WERI-Rb-1 (cell line): ENCODE results near the gene SLC30A1.

ENCODE experiments used
- DNase-seq: peaks from one replicate; pipeline ENCODE4 v3.0.0-alpha.2; 2020
- H3K27ac ChIP-seq: fragments of 250-450 bp; sonication (Bioruptor Pico); 2 replicates; pipeline ENCODE4 v1.5.1; 2020; ENCODE audit warnings: mild to moderate bottlenecking, moderate library complexity
- H3K27me3 ChIP-seq: fragments of 250-450 bp; sonication (Bioruptor Pico); 2 replicates; pipeline ENCODE4 v1.5.1; 2021; ENCODE audit warnings: mild to moderate bottlenecking, low read depth, moderate library complexity; ENCODE audit not compliant: insufficient read depth, severe bottlenecking
- H3K36me3 ChIP-seq: fragments of 250-450 bp; sonication (Bioruptor Pico); 2 replicates; pipeline ENCODE4 v1.5.1; 2020; ENCODE audit warnings: mild to moderate bottlenecking, moderate library complexity
- H3K4me3 ChIP-seq: 2 replicates; pipeline ENCODE4 v1.5.1; 2011; ENCODE audit warnings: low read depth, mild to moderate bottlenecking, control low read depth, low read length
- H3K9me3 ChIP-seq: fragments of 250-450 bp; sonication (Bioruptor Pico); 2 replicates; pipeline ENCODE4 v1.5.1; 2021; ENCODE audit warnings: mild to moderate bottlenecking, moderate library complexity; ENCODE audit not compliant: severe bottlenecking
- TF ChIP-seq, protein P1 (sequence below): IDR thresholded peaks from 2 replicates; pipeline ENCODE4 v1.5.1; 2011; ENCODE audit warnings: low read depth, mild to moderate bottlenecking, control low read depth, inconsistent platforms, low read length

The SLC30A1 gene

DNA sequence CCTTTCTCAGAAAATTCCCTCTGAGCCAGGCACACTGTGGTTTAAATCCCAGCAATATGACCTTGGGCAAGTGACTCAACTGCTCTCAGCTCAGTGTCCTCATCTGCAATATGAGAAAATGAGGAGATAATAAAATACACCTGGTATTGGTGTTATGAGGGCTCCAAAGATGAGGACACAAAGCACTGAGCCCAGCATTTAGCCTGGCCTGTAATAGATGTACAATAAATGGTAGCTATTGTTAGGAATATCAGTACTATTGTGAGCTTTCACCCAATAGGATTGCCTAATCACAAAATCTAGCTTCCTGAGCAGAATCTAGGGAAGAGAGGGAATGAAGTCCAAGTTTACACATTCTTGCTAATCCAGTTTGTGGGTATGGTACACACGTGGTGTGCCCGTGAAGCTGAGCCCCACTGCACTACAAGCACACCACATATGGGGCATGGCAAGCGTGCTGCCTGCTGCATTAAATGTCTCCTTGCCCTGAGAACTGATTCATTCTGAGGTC, 24.3 kb upstream of the SLC30A1 start:
- Histone ChIP-seq H3K4me3 (no peak overlapping the region), H3K27ac (no peak overlapping the region), H3K9me3 (peaks cover 3% of the 10 kb centered on the region), H3K36me3 (no peaks in the 10 kb centered on the region), H3K27me3 (no peaks in the 10 kb centered on the region)
- DNase-seq: no peak
- TF ChIP-seq, protein P1, sequence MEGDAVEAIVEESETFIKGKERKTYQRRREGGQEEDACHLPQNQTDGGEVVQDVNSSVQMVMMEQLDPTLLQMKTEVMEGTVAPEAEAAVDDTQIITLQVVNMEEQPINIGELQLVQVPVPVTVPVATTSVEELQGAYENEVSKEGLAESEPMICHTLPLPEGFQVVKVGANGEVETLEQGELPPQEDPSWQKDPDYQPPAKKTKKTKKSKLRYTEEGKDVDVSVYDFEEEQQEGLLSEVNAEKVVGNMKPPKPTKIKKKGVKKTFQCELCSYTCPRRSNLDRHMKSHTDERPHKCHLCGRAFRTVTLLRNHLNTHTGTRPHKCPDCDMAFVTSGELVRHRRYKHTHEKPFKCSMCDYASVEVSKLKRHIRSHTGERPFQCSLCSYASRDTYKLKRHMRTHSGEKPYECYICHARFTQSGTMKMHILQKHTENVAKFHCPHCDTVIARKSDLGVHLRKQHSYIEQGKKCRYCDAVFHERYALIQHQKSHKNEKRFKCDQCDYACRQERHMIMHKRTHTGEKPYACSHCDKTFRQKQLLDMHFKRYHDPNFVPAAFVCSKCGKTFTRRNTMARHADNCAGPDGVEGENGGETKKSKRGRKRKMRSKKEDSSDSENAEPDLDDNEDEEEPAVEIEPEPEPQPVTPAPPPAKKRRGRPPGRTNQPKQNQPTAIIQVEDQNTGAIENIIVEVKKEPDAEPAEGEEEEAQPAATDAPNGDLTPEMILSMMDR: no peak

DNA sequence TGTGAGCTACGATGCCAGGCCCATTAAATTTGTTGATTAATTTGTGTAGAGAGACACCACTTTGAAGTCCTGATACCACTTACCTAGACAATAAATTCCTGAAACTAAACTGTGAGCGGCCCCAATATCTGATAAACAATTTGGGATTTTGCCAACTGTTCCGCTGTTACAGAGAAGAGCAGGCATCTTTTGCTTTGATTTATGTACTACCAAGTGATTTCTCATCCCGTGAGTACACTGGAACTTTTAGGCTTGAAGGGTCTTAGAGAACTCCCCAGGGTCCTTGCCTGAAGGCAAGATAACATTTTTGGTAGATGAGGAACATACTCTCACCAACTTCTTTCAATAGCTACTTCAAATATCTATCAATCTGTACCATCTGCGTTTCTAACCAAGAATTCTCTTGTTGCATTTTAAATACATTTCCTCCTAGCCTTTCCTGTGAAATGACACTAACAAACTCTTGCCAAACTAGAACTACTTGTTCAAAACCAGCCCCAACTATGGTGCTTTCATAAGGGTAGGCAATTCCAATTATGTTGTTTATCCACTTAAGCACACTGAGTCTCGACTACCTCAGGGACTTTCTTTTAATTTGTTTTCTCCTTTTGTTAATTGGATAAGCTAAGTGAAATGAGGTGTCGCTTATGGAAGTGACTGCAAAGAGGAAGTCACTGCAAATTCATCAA, 23.2 kb upstream of the SLC30A1 start:
- TF ChIP-seq, protein P1: no peak
- Histone ChIP-seq H3K27me3 (no peaks in the 10 kb centered on the region), H3K9me3 (peaks cover 3% of the 10 kb centered on the region), H3K4me3 (no peak overlapping the region), H3K36me3 (no peaks in the 10 kb centered on the region), H3K27ac (no peak overlapping the region)
- no peak for DNase-seq

DNA sequence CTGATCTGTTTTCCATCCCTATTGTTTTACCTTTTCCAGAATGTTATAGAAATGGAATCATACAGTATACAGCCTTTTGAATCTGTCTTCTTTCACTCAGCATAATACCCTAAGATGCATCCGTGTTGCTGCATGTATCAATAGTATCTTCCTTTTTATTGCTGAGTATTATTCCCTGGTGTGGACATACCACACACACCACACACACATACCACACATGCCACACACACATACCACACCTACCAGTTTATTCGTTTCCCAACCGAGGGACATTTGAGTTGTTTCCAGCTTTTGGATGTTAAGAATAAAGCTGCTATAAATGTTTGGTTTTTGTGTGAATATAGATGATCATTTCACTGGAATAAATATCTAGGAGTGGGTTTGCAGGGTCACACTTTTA, 22.2 kb upstream of the SLC30A1 start:
- Histone ChIP-seq H3K4me3 (no peak overlapping the region), H3K36me3 (no peaks in the 10 kb centered on the region), H3K27me3 (no peaks in the 10 kb centered on the region), H3K27ac (no peak overlapping the region), H3K9me3 (peaks cover 3% of the 10 kb centered on the region)
- TF ChIP-seq, protein P1: no peak
- no peak for DNase-seq

DNA sequence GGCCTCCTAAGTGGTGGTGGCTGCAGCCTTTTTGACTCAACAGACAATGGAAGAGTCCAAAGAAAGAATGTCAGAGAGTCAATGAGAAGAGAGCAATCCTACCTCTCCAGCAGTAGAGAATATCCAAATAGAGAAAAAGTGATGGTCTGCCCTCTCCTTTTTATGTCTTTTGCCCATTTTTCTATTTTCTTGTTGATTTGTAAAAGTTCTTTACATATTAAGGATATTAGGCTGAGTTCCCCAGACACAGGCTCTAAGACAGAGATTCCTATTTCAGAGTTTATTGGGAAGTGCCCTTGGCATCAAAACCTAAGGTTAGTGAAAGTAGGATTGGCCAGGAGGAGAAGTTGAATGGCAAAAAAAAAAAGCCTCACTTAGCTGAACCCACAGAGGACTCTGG, 20.3 kb upstream of the SLC30A1 start:
- Histone ChIP-seq H3K36me3 (no peaks in the 10 kb centered on the region), H3K27me3 (no peaks in the 10 kb centered on the region), H3K4me3 (no peak overlapping the region), H3K27ac (no peak overlapping the region), H3K9me3 (peaks cover 3% of the 10 kb centered on the region)
- no peak for DNase-seq
- TF ChIP-seq, protein P1: no peak

DNA sequence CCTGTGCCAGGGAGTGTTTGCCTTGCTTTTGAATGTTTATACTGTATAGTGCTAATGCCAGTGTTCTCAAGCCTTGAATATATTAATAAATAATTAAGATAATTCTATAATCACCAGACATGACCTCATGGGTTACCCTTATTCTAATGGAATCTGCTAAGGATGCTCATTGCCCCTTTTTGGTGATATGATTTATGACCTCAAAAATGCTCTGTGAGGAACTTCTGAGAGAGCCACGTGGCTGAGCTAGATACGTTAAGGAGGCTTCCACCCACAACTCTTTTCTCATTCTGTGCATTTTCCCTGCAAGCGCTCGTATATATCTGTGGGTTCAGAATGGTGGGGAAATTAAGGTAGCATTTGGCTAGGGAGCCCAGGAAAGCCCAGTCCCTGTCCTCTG, 19.6 kb upstream of the SLC30A1 start:
- DNase-seq: no peak
- no peak overlapping the region for H3K4me3 ChIP-seq
- H3K36me3 ChIP-seq: no peaks in the 10 kb centered on the region
- peaks cover 3% of the 10 kb centered on the region for H3K9me3 ChIP-seq
- H3K27me3 ChIP-seq: no peaks in the 10 kb centered on the region
- TF ChIP-seq, protein P1: no peak
- H3K27ac ChIP-seq: no peak overlapping the region
